Measurements from ENCODE around the gene CELF2. TPM values are rescaled to one million over a fixed set of nuclear protein-coding genes. Genes with fewer than 3 reads are reported as not detected.
A peak's percentile ranks its signal among the peaks of the same experiment; 100 is the strongest.

Gene CELF2
- total RNA-seq, 1 donor from 2014 or later, result 29.3 TPM

GRCh38 chr10:11058965-11059364, 41.3 kb downstream of the CELF2 start:
- DNase-seq, result no peak

- DNase-seq, result no peak
Observed at GRCh38 chr10:11063856-11064255, 46.2 kb downstream of the CELF2 start.

- DNase-seq, result no peak
Observed at GRCh38 chr10:11064832-11065231, 47.2 kb downstream of the CELF2 start.

- no peak for DNase-seq
Observed at GRCh38 chr10:11065567-11065966, 47.9 kb downstream of the CELF2 start.

GRCh38 chr10:11066520-11066919, 48.8 kb downstream of the CELF2 start:
- no peak for DNase-seq

- DNase-seq, result no peak
Observed at GRCh38 chr10:11068861-11069633, 51.4 kb downstream of the CELF2 start.

- no peak for DNase-seq
Observed at GRCh38 chr10:11073410-11073809, 55.7 kb downstream of the CELF2 start.

- DNase-seq, result no peak
Observed at GRCh38 chr10:11074536-11075267, 57.0 kb downstream of the CELF2 start.

GRCh38 chr10:11076221-11076620, 58.5 kb downstream of the CELF2 start:
- no peak for DNase-seq

- no peak for DNase-seq
Observed at GRCh38 chr10:11080564-11080984, 62.9 kb downstream of the CELF2 start.

- peak; percentile 3 for DNase-seq
Observed at GRCh38 chr10:11081408-11081807, 63.7 kb downstream of the CELF2 start.

GRCh38 chr10:11082526-11082925, 64.9 kb downstream of the CELF2 start:
- DNase-seq, result peak; percentile 53

GRCh38 chr10:11083051-11083450, 65.4 kb downstream of the CELF2 start:
- no peak for DNase-seq

GRCh38 chr10:11085545-11085944, 67.9 kb downstream of the CELF2 start:
- DNase-seq, result no peak

- no peak for DNase-seq
Observed at GRCh38 chr10:11086177-11086840, 68.6 kb downstream of the CELF2 start.

- no peak for DNase-seq
Observed at GRCh38 chr10:11087372-11087771, 69.7 kb downstream of the CELF2 start.

GRCh38 chr10:11088709-11089108, 71.0 kb downstream of the CELF2 start:
- no peak for DNase-seq

GRCh38 chr10:11089272-11089671, 71.6 kb downstream of the CELF2 start:
- no peak for DNase-seq

GRCh38 chr10:11091517-11092102, 73.9 kb downstream of the CELF2 start:
- no peak for DNase-seq

- no peak for DNase-seq
Observed at GRCh38 chr10:11093771-11094736, 76.4 kb downstream of the CELF2 start.

- DNase-seq, result no peak
Observed at GRCh38 chr10:11095374-11095801, 77.7 kb downstream of the CELF2 start.

- DNase-seq, result no peak
Observed at GRCh38 chr10:11096422-11096821, 78.8 kb downstream of the CELF2 start.
